DND-41 (cell line): ENCODE data around the gene RWDD3.

Experiments
- CTCF ChIP-seq: IDR thresholded peaks from 2 replicates; pipeline ENCODE4 v1.5.1; 2012; ENCODE audit warnings: borderline replicate concordance, low read length, moderate library complexity, mild to moderate bottlenecking; ENCODE audit not compliant: poor library complexity, severe bottlenecking; ENCODE audit errors: extremely low read depth
- EZH2 ChIP-seq: IDR thresholded peaks from 3 replicates; pipeline ENCODE4 v1.6.1; 2012; ENCODE audit warnings: borderline replicate concordance, low read depth, mild to moderate bottlenecking, moderate library complexity, low read length, inconsistent platforms; ENCODE audit not compliant: severe bottlenecking

GRCh38 chr1:95229037-95229436 is 5.0 kb upstream of the RWDD3 start:
- TF ChIP-seq CTCF (no peak), EZH2 (no peak)
